Measurements from ENCODE around the gene IL3RA.
"Not testable (repeated sequence)": the region's sequence is repeated elsewhere in the genome, so short reads cannot be mapped to it uniquely, and the experiment has no call there.

Gene IL3RA

GRCh38 chrX:1361910-1362309 lies 25.3 kb downstream of the IL3RA start:
- no peaks in the 10 kb centered on the region for H3K9me3 ChIP-seq (ENCODE audit: control insufficient read depth, insufficient read depth, low read length)
- no peak for TF ChIP-seq CTCF (IDR thresholded peaks at IDR 0.05; ENCODE audit: low read depth, low read length, poor library complexity, severe bottlenecking)

GRCh38 chrX:1366363-1366762 lies 29.8 kb downstream of the IL3RA start:
- not testable (repeated sequence) for H3K4me1 ChIP-seq (ENCODE audit: control insufficient read depth, low read length)

More at GRCh38 chrX:1361910-1362309, 25.3 kb downstream of the IL3RA start:
- Histone ChIP-seq H3K36me3 (ENCODE audit: control insufficient read depth, low read length) (no peaks in the 10 kb centered on the region), H3K4me1 (ENCODE audit: control insufficient read depth, low read length) (no peaks in the 10 kb centered on the region), H3K27ac (ENCODE audit: low read depth, low read length) (no peak overlapping the region), H4K20me1 (ENCODE audit: control insufficient read depth, insufficient read depth, low read depth, low read length) (no peaks in the 10 kb centered on the region), H3K4me3 (ENCODE audit: low read length) (no peak overlapping the region), H3K9me2 (replicated peaks; ENCODE audit: control insufficient read depth, low read length) (no peaks in the 10 kb centered on the region), H3K27me3 (ENCODE audit: control insufficient read depth, low read length) (no peaks in the 10 kb centered on the region), H3K4me2 (ENCODE audit: low read length) (no peak overlapping the region), H3F3A (ENCODE audit: control insufficient read depth, insufficient read depth) (no peaks in the 10 kb centered on the region; the same call in 1 of the 2 replicates), H3K79me2 (ENCODE audit: control insufficient read depth, low read length) (no peaks in the 10 kb centered on the region)

DNA sequence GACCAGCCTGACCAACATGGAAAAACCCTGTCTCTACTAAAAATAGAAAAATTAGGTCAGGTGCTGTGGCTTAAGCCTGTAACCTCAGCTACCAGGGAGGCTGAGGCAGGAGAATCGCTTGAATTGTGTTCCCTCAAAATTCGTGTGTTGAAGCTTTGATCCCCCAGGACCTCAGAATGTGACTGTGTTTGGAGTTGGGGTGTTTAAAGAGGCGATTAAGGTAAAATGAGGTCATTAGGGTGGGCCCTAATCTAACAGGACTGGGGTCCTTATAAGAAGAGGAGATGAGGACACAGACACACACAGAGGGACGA lies 31.8 kb downstream of the IL3RA start:
- Histone ChIP-seq H3K27ac (ENCODE audit: low read depth, low read length) (no peak overlapping the region), H4K20me1 (ENCODE audit: control insufficient read depth, insufficient read depth, low read depth, low read length) (no peaks in the 10 kb centered on the region), H3K9me3 (ENCODE audit: control insufficient read depth, insufficient read depth, low read length) (no peaks in the 10 kb centered on the region), H3K4me2 (ENCODE audit: low read length) (no peak overlapping the region), H3K9me2 (replicated peaks; ENCODE audit: control insufficient read depth, low read length) (no peaks in the 10 kb centered on the region), H3K27me3 (ENCODE audit: control insufficient read depth, low read length) (no peaks in the 10 kb centered on the region), H3F3A (ENCODE audit: control insufficient read depth, insufficient read depth) (no peaks in the 10 kb centered on the region), H3K79me2 (ENCODE audit: control insufficient read depth, low read length) (no peaks in the 10 kb centered on the region), H3K4me1 (ENCODE audit: control insufficient read depth, low read length) (no peaks in the 10 kb centered on the region), H3K36me3 (ENCODE audit: control insufficient read depth, low read length) (no peaks in the 10 kb centered on the region), H3K4me3 (ENCODE audit: low read length) (no peak overlapping the region)
- no peak for TF ChIP-seq CTCF (IDR thresholded peaks at IDR 0.05; ENCODE audit: low read depth, low read length, poor library complexity, severe bottlenecking)
- no peak for TF ChIP-seq EZH2phosphoT487 (IDR thresholded peaks at IDR 0.05; ENCODE audit: borderline replicate concordance, low read length)

More at GRCh38 chrX:1366363-1366762, 29.8 kb downstream of the IL3RA start:
- not testable (repeated sequence) for H3K27me3 ChIP-seq (ENCODE audit: control insufficient read depth, low read length); H3K4me3 ChIP-seq (ENCODE audit: low read length); H3F3A ChIP-seq (ENCODE audit: control insufficient read depth, insufficient read depth); H3K79me2 ChIP-seq (ENCODE audit: control insufficient read depth, low read length); H4K20me1 ChIP-seq (ENCODE audit: control insufficient read depth, insufficient read depth, low read depth, low read length); H3K27ac ChIP-seq (ENCODE audit: low read depth, low read length); H3K9me3 ChIP-seq (ENCODE audit: control insufficient read depth, insufficient read depth, low read length); H3K9me2 ChIP-seq (replicated peaks; ENCODE audit: control insufficient read depth, low read length); H3K4me2 ChIP-seq (ENCODE audit: low read length); H3K36me3 ChIP-seq (ENCODE audit: control insufficient read depth, low read length)

GRCh38 chrX:1378306-1378759 lies 41.7 kb downstream of the IL3RA start:
- no peak overlapping the region for H3K27ac ChIP-seq (ENCODE audit: low read depth, low read length)
- no peaks in the 10 kb centered on the region for H3K9me3 ChIP-seq (ENCODE audit: control insufficient read depth, insufficient read depth, low read length)
- H3F3A ChIP-seq (ENCODE audit: control insufficient read depth, insufficient read depth) = peaks cover 15% of the 10 kb centered on the region; the same call in 1 of the 2 replicates
- no peak overlapping the region for H3K4me3 ChIP-seq (ENCODE audit: low read length)
- TF ChIP-seq CTCF (IDR thresholded peaks at IDR 0.05; ENCODE audit: low read depth, low read length, poor library complexity, severe bottlenecking) = no peak
- no peak for TF ChIP-seq EZH2phosphoT487 (IDR thresholded peaks at IDR 0.05; ENCODE audit: borderline replicate concordance, low read length)
- peaks cover 2% of the 10 kb centered on the region for H3K36me3 ChIP-seq (ENCODE audit: control insufficient read depth, low read length)
- H4K20me1 ChIP-seq (ENCODE audit: control insufficient read depth, insufficient read depth, low read depth, low read length) = no peaks in the 10 kb centered on the region
- H3K4me2 ChIP-seq (ENCODE audit: low read length) = no peak overlapping the region
- H3K4me1 ChIP-seq (ENCODE audit: control insufficient read depth, low read length) = peaks cover 6% of the 10 kb centered on the region
- H3K79me2 ChIP-seq (ENCODE audit: control insufficient read depth, low read length) = no peaks in the 10 kb centered on the region
- no peaks in the 10 kb centered on the region for H3K9me2 ChIP-seq (replicated peaks; ENCODE audit: control insufficient read depth, low read length)
- no peaks in the 10 kb centered on the region for H3K27me3 ChIP-seq (ENCODE audit: control insufficient read depth, low read length)
